ENCODE data around the gene NTN4.
"Not testable (repeated sequence)": the region's sequence is repeated elsewhere in the genome, so short reads cannot be mapped to it uniquely, and the experiment has no call there.

Gene NTN4

DNA sequence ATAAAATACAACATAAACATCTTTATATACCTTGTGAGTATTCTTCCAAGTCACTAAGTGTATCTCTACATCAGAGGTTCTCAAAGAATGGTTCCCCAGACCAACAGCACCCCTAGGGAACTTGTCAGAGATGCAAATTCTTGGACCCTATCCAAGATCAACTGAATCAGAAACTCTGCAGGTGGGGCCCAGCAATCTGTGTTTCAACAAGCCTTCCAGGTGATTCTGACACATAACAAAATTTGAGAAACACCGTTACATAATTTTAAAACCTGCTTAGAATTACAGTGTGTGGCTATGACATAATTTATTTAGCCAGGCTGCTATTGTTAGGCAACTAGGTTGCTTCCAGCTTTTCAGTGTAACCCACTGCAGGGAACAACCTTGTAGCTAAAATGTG is 49.8 kb downstream of the NTN4 start:
- no peak overlapping the region for H3K27ac ChIP-seq
- TF ChIP-seq, protein P1, sequence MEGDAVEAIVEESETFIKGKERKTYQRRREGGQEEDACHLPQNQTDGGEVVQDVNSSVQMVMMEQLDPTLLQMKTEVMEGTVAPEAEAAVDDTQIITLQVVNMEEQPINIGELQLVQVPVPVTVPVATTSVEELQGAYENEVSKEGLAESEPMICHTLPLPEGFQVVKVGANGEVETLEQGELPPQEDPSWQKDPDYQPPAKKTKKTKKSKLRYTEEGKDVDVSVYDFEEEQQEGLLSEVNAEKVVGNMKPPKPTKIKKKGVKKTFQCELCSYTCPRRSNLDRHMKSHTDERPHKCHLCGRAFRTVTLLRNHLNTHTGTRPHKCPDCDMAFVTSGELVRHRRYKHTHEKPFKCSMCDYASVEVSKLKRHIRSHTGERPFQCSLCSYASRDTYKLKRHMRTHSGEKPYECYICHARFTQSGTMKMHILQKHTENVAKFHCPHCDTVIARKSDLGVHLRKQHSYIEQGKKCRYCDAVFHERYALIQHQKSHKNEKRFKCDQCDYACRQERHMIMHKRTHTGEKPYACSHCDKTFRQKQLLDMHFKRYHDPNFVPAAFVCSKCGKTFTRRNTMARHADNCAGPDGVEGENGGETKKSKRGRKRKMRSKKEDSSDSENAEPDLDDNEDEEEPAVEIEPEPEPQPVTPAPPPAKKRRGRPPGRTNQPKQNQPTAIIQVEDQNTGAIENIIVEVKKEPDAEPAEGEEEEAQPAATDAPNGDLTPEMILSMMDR (conservative IDR thresholded peaks at IDR 0.05; ENCODE audit: low read depth) = no peak
- peak; percentile 5 for DNase-seq (ENCODE audit: low spot score)
- POLR2A ChIA-PET (ENCODE audit: low non-redundant PET) = no interaction called here
- CTCF ChIA-PET = interaction anchor here (0.6 kb wide), 1 partner anchor 1162 kb away, joined by 4 read pairs; no protein-coding TSS in a partner anchor

DNA sequence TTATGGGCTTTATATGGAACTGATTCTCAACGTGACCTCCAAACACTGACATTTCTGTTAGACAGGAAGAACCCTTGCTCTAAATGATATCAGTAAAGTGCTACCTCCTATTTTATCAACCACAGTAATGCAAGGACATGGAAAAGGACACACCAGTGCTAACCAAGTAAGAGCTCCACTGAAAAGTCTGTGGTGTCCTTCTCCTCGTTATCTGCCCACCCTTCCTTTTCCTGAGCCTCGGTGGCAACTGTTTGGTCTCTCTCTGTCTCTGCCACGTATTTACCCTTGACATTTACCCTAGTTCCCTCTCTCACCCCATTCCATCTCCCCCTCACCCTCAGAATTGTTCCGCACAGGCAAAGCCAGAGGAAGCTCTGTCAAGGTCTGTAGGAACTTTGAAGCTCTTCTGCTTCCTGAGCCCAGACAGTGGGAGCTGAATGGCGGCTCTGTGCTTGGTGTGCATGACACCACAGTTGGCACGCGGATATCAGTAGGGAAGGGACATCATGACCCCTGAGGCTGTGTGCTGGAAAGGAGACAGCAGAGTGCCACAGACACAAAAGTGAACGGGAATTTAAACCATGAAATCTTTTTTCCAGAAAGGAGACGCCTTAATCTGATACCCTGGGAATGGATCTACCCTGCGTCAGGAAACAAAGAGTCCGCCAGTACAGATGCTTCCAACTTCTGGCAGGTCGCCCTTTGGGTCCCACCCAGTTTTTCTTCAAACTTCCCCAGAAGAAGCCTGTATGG is 50.8 kb downstream of the NTN4 start:
- POLR2A ChIA-PET (ENCODE audit: low non-redundant PET) = no interaction called here
- TF ChIP-seq, protein P1 (conservative IDR thresholded peaks at IDR 0.05; ENCODE audit: low read depth) = no peak
- CTCF ChIA-PET = interaction anchor here (0.5 to 0.6 kb wide), 2 partner anchors 16 to 461 kb away, joined by 3 read pairs; no protein-coding TSS in a partner anchor
- H3K27ac ChIP-seq = peak overlapping the region; percentile 29
- no peak for DNase-seq (ENCODE audit: low spot score)

DNA sequence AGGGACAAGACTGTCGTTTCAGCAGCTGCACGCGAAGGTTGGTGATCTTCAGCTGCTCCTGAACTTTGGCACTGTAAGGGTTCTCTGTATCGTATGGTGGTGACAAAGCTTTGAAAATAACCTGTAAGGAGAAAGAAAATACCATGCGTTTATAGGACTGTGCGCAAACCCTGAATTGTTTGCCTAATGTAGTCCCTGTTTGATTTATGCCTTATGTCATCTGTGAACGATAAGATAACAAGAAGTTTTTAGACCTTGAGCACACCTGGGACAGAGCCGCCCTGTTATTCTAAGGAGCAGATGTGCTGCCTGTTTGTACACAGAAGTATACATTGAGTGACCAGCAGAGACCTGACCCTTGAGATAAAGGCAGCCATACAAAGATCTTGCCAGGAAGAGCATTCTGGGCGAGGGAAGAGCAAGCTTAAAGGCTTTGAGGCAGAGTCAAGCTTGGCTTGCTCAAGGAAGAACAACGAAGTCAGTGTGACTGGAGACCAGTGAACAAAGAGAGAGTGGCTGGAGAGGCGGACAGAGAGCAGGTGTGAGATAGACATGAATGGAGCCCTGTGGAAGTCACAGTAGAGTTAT is 52.4 kb downstream of the NTN4 start:
- ChIA-PET POLR2A (ENCODE audit: low non-redundant PET) (no interaction called here), CTCF (no interaction called here)
- H3K27ac ChIP-seq = no peak overlapping the region
- DNase-seq (ENCODE audit: low spot score) = no peak
- TF ChIP-seq, protein P1 (conservative IDR thresholded peaks at IDR 0.05; ENCODE audit: low read depth) = no peak

DNA sequence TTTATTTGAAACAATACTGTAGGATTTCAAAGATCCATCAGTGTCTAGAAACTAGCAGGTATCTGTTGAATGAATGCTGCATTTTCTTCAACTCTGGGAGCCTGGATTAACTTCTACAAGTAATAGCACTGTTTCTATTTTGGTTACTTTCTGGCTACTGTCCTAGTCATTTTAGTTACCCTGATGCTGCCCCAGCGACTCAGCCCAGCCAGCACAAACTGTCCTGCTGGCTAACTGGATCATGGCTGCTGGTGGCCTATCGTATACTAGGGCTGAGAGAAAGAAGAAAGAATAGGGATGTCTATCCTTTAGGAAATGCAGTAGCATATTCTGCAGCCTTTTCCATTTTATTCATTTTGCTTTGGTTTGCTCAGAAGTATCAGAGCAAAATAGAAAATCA is 53.9 kb downstream of the NTN4 start:
- DNase-seq (ENCODE audit: low spot score) = no peak
- H3K27ac ChIP-seq = no peak overlapping the region
- TF ChIP-seq, protein P1 (conservative IDR thresholded peaks at IDR 0.05; ENCODE audit: low read depth) = no peak
- CTCF ChIA-PET = no interaction called here
- POLR2A ChIA-PET (ENCODE audit: low non-redundant PET) = no interaction called here

DNA sequence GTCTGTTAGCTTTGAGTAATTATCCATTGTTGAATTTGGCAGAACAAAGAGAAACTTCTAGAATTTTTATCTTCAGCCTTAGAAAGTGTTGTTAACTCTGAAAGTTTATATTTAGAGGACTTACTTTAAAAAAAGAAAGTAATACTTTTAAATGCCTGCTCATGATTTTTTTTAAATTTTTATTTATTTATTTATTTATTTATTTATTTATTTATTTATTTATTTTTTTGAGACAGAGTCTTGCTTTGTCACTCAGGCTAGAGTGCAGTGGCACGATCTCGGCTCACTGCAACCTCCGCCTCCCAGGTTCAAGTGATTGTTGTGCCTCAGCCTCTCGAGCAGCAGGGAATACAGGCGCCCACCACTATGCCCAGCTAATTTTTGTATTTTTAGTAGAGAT is 54.8 kb downstream of the NTN4 start:
- H3K27ac ChIP-seq; DNase-seq (ENCODE audit: low spot score); POLR2A ChIA-PET (ENCODE audit: low non-redundant PET): not testable (repeated sequence)
- CTCF ChIA-PET = interaction anchor here (0.6 kb wide), 1 partner anchor 103 kb away, joined by 3 read pairs; no protein-coding TSS in a partner anchor

DNA sequence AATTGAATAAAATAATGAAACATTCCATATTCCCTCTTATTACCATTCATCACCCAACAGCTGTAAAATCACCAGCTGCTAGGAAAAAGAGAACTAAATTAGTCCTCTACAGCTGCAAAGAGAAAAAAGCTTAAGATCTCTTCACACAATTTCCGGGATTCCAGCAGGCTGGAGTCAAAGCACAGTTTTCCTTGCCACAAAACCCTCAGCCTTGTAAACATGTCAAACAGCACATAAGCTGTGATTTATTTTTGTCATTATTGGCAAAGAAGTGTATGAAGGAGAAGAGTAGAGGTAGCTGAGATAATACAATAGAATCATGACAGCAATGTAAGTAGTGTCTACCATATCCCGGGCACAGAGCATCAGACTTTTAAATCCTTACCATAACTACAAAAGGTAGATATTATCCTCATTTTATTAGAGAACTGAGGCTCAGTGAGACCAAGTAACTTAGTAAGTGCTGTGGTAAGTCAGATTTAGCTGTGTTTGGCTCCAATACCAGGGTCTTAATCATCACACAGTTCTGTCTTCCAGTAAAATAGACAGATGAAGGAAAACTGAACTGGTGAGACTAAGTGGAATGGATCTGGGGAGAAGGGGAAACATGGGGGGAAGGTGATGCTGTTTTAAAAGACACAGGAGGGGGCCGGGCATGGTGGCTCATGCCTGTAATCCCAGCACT is 57.3 kb downstream of the NTN4 start:
- ChIA-PET CTCF (no interaction called here), POLR2A (ENCODE audit: low non-redundant PET) (interaction anchor here (0.6 kb wide), 1 partner anchor 104 kb away, joined by 3 read pairs; no protein-coding TSS in a partner anchor)
- peak; percentile 5 for DNase-seq (ENCODE audit: low spot score)
- H3K27ac ChIP-seq = peak overlapping the region; percentile 72
- TF ChIP-seq, protein P1 (conservative IDR thresholded peaks at IDR 0.05; ENCODE audit: low read depth) = no peak
